ENCODE results near the gene EXOC3.

Gene EXOC3

DNA sequence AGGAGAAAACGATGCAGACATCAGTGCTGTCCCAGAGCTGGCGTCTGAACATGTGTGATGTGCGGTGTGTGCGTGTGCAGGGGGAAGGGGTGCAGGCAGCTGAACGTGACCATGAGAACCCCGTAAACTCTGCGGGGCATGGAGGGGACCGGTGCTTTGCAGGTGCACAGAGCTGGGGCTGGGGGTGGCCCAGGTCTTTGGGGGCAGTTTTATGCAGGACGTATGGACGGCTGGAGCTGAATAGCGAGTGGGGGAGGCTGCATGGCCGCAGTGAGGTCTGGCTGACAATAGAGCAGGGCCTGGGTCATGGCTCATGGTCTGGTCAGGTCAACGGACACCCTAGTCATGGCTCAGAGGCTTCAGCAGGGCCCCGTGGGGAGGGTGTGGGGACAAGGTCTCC lies 3.3 kb upstream of the EXOC3 start:
- DNase-seq (ENCODE audit: low spot score): no peak

DNA sequence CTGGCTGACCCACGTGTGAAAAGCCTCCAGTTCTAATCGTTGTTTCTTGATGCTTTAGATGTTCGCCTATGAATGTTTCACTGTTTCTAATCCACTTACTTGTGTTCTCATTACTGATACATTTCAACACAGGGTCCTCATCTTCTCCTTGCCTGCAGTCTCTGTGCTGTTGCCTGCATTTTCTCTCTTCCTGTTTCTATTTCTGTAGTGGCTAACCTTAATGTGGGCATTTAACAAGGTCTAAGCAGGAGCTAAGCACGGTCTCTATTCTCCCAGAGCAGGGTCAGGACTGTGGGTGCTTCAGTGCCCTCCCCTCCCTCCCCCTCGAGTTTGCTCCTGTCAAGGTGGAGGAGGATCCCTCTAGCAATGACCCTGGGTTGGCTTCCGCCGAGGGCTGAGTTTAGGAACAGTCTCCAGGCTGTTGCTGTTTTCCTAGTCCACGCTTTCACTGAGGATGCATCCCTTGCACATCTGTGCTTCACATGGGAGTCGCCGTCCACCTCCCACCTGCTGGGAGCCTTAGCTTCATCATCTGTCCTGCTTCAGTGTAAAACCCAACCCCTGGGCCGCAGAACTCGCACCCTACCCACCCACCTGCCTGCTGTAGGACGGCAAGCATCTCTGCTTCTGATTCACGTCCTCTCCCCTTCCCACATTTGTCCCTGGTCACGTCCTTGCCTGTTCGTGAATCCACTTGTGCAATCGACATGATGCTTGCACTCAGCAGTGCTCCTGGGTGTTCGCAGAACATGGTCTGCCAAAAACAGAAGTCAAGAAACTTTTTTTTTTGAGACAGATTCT lies 2.4 kb upstream of the EXOC3 start:
- no peak for DNase-seq (ENCODE audit: low spot score)

DNA sequence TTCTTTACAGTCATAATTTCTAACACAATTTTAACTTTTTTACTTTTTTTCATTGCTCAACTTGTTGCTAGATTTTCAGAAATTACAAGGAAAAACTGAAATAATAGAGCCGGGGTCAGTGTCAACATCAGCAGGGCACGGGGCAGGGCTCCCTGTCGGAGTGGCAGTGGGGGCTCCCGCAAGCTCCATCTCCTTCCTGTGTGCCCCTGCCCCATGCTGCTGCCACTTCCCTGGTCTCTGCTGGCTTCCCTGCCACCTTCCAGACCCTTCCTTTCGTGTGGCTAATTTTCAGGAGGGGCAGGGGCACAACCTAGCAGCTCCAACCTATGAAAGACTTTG lies 1.0 kb upstream of the EXOC3 start:
- DNase-seq (ENCODE audit: low spot score): no peak

DNA sequence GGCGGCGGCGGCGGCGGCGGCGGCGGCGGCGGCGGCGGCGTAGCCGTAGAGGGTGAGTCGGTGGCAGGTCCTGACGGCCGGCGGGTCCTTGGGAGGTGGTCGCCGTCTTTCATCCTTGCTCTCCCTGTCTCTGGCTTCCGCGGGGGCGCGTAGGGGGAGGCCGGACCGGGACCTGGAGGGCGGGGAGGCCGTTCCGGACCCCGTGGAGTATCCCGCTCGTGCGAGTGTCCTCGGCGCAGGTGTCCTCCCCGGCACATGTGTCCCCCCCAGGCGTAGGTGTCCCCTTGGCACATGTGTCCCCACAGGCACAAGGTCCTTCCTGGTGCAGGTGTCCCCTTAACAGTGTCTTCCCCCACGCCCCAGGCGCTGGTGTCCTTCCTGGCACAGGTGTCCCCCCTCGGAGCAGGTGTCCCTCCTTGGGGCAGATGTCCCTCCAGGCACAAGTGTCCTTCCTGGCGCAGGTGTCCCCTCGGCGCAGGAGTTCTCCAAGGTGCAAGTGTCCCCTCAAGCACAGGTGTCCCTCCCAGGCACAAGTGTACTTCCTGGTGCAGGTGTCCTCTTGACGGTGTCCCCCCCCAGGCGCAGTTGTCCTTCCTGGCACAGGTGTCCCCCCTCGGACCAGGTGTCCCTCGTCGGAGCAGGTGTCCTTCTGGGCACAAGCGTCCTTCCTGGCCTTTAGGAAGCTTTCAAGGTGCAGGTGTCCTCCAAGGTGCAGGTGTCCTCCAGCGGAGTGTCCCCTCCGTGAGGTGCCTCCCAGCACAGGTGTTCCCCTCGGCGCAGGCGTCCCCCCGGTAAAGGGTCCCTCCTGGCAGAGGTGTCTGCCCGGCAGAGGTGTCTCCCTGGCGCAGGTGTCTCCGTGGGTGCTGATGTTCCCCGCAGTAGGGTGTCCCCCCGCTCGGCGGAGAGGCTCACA lies 519 bp downstream of the EXOC3 start:
- DNase-seq (ENCODE audit: low spot score): peak; percentile 58

DNA sequence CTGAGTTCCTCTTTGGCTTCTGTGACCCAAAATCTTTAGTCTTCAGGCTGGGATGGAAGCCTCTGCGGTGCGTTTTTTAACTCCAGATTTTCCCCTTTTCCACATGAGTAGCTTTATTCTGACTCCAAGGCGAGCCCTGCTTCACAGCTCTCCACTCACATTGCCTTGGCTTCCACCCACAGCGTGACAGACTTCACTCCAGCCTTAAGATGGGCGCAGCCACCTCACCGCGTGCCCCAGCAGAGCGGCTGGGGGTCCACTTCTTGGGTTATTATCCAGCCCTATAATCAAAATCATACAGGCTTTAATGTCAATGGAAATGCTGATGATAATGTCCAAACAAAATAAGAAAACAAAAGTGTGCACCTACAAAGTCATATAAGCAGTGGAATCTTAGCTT lies 1.2 kb downstream of the EXOC3 start:
- DNase-seq (ENCODE audit: low spot score): no peak

DNA sequence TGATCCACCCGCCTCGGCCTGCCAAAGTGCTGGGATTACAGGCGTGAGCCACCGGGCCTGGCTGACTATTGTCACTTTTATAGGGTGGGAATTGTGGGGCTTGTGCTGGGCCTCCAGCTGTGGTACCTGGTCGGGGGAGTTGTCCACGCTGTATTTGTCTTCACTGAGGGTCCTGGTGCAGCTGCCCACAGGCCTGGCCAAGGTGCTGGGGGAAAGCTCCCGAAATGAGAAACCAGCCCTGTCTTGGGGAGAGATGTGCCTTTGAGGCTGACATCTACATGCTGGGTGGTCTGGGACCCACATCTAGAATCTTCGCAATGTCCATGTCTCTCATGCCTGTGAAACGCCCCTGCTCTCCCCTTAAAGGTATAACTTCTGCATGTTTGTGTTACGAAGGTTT lies 2.6 kb downstream of the EXOC3 start:
- DNase-seq (ENCODE audit: low spot score): no peak

DNA sequence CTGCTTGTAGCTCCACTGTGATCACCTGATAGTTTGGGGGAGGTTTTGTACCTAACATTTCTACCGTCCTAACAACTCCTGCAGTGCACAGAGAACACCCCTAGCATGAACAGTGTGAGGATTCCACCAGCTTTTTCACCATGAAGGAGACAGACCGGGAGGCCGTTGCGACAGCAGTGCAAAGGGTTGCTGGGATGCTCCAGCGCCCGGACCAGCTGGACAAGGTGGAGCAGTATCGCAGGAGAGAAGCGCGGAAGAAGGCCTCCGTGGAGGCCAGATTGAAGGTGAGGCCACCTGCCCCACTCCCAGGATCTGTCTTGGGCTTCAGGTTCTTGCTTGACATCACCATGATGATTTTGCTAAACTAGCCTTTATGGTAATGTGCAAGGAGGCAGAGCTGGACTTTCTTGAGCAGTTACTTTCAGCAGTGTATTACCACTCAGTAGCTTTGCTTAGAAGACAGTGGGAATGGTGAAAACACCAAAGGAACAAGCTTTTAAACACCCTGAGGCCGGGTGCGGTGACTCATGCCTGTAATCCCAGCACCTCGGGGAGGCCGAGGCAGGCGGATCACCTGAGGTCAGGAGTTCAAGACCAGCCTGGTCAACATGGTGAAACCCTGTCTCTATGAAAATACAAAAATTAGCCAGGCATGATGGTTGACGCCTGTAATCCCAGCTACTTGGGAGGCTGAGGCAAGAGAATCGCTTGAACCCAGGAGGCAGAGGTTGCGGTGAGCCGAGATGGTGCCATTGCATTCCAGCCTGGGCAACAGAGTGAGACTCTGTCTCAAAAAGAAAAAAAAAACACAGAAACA lies 3.3 kb downstream of the EXOC3 start:
- DNase-seq (ENCODE audit: low spot score): no peak

DNA sequence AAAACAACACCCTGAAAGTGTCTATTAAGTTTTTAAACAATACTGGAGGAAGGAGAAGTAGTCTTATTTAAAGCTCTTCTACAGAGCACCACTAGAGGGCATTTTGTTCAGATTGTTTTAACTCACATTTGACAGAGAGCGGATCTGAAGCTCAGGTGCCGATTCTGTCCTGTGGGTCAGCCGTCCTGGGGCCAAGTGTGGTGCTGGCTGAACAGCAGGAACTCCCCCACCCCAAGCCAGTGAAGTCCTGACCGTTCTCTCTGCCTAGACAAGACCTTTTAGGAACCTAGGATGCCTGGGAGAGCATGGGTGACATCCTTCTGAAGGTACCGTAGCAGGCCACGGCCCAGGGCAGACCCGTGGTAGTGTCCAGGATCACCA lies 3.9 kb downstream of the EXOC3 start:
- DNase-seq (ENCODE audit: low spot score): peak; percentile 62

DNA sequence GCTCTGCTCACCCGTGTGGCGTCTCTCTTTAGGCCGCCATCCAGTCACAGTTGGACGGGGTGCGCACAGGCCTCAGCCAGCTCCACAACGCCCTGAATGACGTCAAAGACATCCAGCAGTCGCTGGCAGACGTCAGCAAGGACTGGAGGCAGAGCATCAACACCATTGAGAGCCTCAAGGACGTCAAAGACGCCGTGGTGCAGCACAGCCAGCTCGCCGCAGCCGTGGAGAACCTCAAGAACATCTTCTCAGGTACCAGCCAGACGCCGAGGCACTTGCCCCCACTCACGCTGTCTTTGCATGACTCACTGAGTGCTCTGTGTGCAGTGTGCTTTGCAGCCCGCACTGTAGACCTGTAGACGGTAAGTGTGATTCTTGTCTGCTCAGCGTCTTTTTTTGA lies 4.5 kb downstream of the EXOC3 start:
- DNase-seq (ENCODE audit: low spot score): no peak

DNA sequence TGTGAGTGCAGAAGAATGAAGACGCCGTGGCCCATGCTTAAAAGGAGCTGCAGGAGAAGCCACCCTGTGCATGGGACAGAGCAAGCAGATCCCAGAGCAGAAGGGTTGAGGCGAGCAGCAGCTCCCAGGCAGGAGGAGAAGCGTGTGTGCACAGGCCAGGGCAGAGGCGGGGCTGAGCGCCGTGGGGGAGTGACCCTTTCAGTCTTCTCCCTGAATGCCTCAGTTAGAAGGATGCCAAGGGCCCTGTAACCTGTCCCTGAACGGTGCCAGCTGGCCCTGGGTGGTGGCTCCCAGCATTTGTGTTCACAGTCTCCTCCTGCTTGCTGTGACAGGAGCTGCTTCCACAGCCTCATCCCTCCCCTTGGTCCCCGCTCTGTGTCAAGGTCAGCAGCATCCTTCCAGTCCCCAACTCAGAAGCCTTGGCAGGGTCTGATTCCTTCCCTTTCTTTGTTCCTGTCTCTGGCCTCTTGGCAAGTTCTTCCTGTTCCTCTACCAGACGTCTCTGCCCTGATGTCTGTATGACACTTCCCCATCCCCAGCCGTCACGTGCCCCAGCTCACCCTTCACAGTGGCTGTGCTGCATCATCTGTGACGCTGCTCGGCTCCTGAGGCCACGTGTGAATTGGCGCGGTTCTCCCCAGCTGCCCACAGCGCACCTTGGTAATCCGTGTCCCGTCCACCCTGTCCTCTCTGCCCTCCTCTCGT lies 5.2 kb downstream of the EXOC3 start:
- no peak for DNase-seq (ENCODE audit: low spot score)

DNA sequence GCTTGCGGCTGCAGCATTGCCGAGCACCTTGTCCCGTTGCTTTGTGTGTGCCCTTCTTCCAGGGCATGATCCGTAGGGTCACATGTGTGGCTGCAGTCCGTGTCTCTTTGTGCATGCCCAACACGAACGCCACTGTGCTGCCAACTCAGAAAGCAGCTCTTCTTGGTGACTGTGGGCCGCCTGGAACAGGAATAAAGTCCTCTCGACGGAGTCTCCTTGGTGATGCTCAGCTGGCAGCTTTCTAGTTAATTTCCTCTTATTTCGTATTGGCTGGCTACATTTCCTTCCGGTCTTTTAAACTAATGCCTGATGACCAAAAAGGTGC lies 5.8 kb downstream of the EXOC3 start:
- no peak for DNase-seq (ENCODE audit: low spot score)

DNA sequence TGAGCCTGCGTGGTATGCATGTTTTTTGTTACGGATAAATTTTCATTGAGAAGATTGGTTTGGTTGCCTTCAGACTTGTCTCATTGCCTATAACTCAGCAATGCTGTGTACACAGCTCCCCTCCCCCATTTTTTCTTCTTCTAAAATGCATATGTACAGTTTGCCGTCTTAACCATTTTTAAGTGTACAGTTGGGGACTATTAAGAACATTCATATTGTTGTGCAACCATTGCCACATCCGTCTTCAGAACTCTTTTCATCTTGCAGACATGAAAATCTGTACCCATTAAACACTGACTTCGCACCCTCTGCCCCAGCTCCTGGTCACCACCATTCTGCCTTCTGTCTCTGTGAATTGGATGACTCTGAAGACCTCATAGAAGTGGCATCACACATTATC lies 6.2 kb downstream of the EXOC3 start:
- DNase-seq (ENCODE audit: low spot score): no peak

DNA sequence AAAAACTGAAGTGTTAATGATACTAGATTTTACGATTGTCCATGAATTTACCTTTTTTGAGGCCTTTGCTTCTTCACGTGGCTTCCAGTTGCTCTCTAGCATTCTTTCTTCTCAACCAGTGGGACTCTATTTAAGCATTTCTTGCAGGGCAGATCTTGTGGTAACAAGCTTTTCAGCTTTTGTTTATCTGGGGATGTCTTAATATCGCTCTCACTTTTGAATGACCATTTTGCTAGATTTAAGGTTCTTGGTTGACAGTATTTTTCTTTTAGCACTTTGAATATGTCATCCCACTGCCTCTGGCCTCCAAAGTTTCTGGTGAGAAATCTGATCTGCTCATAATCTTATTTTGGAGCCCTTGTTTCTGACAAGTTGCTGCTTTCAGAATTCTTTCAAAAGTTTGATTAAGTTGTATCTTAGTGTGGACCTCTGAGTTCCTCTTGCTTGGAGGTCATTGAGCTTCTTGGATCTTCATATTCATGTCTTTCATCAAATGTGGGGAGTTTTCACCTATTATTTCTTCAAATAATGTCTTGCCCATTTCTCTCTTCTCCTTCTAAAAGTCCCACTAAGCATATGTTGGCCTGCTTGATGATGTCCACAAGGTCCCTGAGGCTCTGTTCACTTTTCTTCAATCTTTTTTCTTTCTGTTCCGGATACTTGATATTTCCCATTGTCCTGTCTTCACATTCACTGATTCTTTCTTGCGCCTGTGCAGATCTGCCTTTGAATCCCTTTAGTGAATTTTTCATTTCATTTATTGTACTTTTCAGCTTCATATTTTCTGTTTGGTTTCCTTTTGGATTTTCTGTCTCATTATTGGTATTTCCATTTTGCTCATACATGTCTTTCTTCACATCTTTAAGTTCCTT lies 8.8 kb downstream of the EXOC3 start:
- no peak for DNase-seq (ENCODE audit: low spot score)

DNA sequence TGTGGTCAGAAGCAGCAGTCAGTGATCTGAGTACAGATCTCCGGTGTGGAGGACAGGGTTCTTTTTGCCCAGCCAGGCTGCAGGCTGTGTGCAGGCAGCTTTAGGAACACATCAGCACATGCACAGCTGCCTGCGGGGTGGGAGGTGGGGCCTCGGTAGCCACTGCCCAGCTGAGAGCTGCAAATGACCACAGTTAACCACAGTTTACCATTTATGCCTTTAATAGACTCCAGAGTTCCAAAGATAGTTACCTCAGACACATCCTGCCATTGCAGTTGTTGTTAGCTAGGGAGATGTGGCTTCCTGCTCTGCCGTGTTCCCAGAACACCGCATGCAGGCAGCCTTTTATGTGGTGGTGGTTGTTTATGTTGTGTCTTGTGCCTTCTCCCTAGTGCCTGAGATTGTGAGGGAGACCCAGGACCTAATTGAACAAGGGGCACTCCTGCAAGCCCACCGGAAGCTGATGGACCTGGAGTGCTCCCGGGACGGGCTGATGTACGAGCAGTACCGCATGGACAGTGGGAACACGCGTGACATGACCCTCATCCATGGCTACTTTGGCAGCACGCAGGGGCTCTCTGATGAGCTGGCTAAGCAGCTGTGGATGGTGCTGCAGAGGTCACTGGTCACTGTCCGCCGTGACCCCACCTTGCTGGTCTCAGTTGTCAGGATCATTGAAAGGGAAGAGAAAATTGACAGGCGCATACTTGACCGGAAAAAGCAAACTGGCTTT lies 10.2 kb downstream of the EXOC3 start:
- DNase-seq (ENCODE audit: low spot score): no peak

DNA sequence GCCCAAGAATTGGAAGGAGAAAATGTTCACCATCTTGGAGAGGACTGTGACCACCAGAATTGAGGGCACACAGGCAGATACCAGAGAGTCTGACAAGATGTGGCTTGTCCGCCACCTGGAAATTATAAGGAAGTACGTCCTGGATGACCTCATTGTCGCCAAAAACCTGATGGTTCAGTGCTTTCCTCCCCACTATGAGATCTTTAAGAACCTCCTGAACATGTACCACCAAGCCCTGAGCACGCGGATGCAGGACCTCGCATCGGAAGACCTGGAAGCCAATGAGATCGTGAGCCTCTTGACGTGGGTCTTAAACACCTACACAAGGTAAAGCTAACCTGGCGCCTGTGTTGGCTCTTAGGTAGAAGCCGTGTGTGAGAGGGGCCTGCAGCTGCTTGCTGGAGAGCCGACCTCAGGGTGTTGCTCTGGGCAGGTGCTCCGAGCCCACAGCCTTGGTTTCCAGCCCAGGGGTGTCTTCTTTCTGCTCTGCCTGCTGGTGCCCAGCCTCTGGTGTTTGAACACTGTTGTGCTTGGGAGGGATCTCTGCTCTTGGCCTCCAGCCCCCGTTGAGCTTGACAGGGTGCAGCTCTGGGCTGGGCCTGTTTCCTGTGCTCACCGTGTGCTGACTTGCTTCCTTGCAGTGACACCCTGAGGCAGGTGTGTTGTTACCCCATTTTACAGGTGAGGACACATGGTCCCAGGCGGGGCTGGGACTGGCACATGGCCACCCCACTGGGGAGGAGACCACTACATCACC lies 10.9 kb downstream of the EXOC3 start:
- DNase-seq (ENCODE audit: low spot score): no peak

DNA sequence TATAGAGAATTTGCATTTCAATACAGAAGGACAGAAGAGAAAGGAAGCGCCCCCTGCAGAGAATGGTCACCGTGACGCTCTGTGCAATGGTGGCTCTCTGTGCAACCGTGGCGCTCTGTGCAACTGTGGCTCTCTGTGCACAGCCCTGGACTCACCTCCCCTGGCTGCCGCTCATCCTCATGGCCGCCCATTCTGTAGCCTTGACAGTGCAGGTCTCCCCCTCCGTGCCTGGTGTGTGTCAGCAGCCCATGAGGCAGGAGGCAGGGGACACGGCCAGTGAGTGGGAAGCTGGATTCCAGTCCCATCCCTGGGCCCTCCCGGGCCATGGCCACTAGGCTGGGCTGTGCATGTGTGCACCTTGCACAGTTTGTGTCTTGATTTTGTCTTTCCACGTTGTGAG lies 12.0 kb downstream of the EXOC3 start:
- no peak for DNase-seq (ENCODE audit: low spot score)

DNA sequence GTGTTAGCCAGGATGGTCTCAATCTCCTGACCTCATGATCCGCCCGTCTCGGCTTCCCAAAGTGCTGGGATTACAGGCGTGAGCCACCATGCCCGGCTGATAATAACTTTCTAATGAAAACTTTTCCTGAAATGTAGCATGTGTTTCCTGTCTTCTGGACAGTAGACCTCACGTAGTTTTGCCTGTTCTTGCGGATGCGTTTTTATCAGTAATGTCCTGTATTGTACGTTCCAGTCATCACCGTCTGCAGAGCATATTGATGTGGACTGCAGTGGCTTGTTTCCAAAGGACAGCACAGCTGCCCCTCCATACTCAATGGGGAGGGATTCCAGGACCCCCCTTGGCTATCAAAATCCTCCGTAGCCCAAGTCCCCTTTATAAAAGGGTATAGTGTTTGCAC lies 12.8 kb downstream of the EXOC3 start:
- DNase-seq (ENCODE audit: low spot score): no peak

DNA sequence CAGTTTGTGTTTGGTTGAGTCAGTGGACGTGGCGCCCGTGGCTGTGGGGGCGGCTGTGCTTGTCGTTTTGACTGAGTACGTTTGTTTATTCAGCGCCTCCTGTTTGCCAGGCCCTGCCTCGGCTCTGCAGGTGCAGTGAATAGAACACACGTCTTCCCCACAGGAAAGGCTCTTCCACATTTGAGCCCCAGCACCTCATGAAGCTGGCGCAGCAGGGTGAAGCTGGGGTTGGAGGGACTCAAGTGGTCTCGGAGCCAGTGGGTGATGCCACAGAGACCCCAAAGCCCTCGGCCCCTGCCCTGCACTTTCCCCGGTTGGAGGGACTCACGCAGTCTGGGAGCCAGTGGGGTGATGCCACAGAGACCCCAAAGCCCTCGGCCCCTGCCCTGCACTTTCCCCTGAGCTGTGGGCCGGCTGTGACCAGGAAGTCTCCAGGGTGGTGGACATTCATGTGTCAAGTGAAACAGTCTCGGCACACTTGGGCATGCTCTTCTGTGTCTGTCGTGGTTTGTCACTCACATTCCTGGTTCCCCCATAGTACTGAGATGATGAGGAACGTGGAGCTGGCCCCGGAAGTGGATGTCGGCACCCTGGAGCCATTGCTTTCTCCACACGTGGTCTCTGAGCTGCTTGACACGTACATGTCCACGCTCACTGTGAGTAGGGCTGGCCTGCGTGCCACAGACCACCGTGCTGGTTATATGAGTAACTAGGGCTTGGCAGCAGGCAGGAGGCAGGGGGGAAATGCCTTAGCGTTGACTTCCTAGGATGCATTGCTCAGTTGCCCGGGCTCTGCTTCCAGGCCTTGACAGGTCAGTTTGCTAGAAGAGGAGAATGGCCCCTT lies 13.6 kb downstream of the EXOC3 start:
- no peak for DNase-seq (ENCODE audit: low spot score)

Data from hepatic stellate cell (primary cell).